GM21381 (cell line): ENCODE results near the gene GPR153.
"Not testable (repeated sequence)": the region's sequence is repeated elsewhere in the genome, so short reads cannot be mapped to it uniquely, and the experiment has no call there.

ENCODE experiments used
- ATAC-seq: cut with Tn5 transposase; IDR thresholded peaks from one replicate; pipeline ENCODE4 v1.9.1; 2021; ENCODE audit warnings: mild to moderate bottlenecking, moderate library complexity; ENCODE audit not compliant: unreplicated experiment

Gene GPR153

GRCh38 chr1:6260961-6261614 is at the start of gene GPR153:
Gene GPR153 (minus strand): TSS chr1:6261098. CDS start chr1:6254905, 6,193 bp downstream.
- ATAC-seq, result no peak

GRCh38 chr1:6310116-6310848 is 49.4 kb upstream of the GPR153 start:
- no peak for ATAC-seq

GRCh38 chr1:6309564-6309963 is 48.7 kb upstream of the GPR153 start:
- ATAC-seq, result no peak

GRCh38 chr1:6308449-6308848 is 47.6 kb upstream of the GPR153 start:
- no peak for ATAC-seq

GRCh38 chr1:6307682-6308081 is 46.8 kb upstream of the GPR153 start:
- not testable (repeated sequence) for ATAC-seq

- no peak for ATAC-seq
These were observed 46.2 kb upstream of the GPR153 start for GRCh38 chr1:6307099-6307498.

- no peak for ATAC-seq
These were observed 42.6 kb upstream of the GPR153 start for GRCh38 chr1:6303397-6304012.

GRCh38 chr1:6302568-6302967 is 41.7 kb upstream of the GPR153 start:
- no peak for ATAC-seq

GRCh38 chr1:6301526-6301925 is 40.6 kb upstream of the GPR153 start:
- no peak for ATAC-seq

GRCh38 chr1:6300342-6301048 is 39.6 kb upstream of the GPR153 start:
- no peak for ATAC-seq

- no peak for ATAC-seq
These were observed 38.8 kb upstream of the GPR153 start for GRCh38 chr1:6299557-6300165.

- ATAC-seq, result no peak
These were observed 38.1 kb upstream of the GPR153 start for GRCh38 chr1:6298940-6299465.

GRCh38 chr1:6298530-6298929 is 37.6 kb upstream of the GPR153 start:
- no peak for ATAC-seq

- no peak for ATAC-seq
These were observed 35.0 kb upstream of the GPR153 start for GRCh38 chr1:6295910-6296309.

- ATAC-seq, result no peak
These were observed 34.1 kb upstream of the GPR153 start for GRCh38 chr1:6294890-6295556.

- no peak for ATAC-seq
These were observed 33.4 kb upstream of the GPR153 start for GRCh38 chr1:6294080-6294889.

- no peak for ATAC-seq
These were observed 31.2 kb upstream of the GPR153 start for GRCh38 chr1:6292102-6292501.

- no peak for ATAC-seq
These were observed 27.8 kb upstream of the GPR153 start for GRCh38 chr1:6288665-6289064.

GRCh38 chr1:6288026-6288425 is 27.1 kb upstream of the GPR153 start:
- ATAC-seq, result no peak
